Stimulated activated CD4-positive, alpha-beta T cell treated with anti-CD3 and anti-CD28 coated beads, Interleukin-1b, Interleukin-23, amount 100 ng/mL, for 1 hour (primary cell): Measurements from ENCODE around the gene RGS14.
"Not testable (repeated sequence)": the region's sequence is repeated elsewhere in the genome, so short reads cannot be mapped to it uniquely, and the experiment has no call there.

Experiments used
- DNase-seq, 2 donors: peaks; one replicate each; pipeline ENCODE4 v3.0.0-alpha.2; 2020; ENCODE audit warnings: low read depth in 2 of 2

RGS14 gene

GRCh38 chr5:177403792-177404640 is 46.3 kb downstream of the RGS14 start:
- peak; percentile 67 for DNase-seq

DNA sequence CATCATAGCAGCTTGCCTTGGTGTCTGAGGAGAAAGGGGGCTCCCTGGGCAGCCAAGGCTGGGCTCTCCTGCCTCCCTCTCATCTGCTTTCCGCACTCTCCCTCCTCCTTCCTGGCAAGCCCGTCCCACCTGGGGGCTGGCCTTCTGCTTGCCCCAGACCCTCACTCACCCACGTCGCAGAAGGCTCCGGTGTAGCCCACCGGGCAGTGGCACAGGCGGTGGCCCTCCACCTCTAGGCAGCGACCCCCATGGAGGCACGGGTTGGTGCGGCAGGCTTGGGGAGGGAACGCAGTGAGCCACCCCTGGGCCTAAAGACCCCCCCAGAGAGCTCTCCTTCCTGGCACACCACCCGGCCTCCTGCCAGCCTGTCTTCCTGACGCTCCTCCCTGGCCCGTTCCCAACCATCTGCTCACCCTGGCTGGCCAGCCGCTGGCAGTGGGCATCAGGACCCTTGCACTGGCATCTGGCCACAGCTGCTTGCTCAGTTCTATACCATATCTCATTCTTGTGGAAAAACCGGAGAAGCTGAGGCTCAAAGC is 47.0 kb downstream of the RGS14 start:
- DNase-seq = no peak

DNA sequence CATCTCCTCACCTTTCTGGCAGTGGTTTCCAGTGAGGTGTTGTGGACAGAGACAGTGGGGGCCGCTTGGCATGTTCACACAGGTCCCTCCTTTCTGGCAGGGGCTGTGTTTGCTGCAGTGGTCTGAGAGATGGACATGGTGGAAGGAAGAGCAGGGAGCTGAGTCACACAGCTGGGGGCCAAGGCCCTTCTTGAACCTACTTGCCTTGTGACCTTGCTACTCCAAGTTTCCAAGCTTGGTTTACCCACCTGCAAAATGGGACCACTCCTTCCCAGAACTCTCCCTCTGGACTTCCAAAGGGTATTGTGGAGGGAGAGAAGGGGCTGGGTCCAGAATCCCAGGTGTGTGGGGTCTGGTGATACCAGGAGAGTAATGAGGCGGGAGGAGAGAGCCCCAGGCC is 47.6 kb downstream of the RGS14 start:
- no peak for DNase-seq

DNA sequence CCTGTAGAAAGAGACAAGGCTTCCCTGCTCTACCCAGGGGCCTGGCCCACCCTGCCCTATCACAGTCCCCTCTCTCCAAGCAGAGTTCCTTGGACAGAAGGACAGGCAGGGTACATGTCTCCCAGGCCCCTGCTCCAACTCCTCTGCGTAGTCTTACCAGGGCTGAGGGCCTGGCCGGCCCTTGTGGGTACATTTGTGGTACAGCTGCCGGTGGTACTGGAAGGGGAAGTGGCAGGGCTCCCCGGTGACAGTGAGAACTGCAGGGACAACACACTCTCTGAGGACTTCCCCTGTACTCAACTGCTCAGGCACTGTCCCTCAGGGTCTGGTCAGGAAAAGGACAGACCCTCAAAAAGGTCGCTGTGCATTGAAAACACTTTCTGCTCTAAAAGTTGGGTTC is 48.1 kb downstream of the RGS14 start:
- DNase-seq = no peak

DNA sequence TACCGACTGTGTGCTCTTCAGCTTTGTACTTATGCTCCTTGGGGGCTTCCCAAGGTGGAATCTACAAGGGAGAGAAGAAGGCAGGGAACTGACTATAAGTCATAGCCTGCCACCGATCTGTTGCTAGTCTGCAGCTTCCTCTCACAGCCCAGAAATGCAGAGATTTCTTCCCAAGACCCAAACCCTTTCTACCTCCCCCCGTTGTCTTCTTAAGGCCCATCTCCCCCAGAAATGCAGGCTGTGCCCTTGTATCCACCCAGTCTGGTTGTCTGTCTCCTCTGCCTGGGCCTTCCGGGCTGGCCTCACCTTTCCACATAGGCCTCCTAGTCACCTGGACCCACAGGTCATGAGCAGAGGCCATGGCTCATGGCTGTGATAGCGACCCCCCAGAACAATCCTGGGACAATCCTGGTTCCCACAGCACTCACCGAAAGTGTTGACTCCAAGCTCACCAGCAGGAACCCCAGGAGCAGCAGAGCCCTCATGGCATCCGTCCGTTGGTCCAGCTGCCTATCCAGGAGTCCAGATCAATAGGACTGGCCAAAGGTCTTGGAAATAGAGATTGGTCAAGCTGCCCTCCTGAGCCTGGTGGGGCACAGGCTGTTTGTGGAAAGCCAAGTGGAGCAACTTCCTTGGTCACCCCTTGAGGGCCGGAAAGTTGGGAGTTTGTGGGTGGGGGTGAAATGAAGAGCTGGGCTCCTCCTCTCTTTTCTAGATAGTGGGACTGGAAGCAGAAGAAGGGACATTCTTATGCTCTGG is 51.5 kb downstream of the RGS14 start, which contains the start of gene F12:
Gene F12, minus strand, starts transcription at position 522 of the 759 bp plus-strand sequence. Its CDS starts 37 bp downstream, at position 485.
- no peak for DNase-seq

DNA sequence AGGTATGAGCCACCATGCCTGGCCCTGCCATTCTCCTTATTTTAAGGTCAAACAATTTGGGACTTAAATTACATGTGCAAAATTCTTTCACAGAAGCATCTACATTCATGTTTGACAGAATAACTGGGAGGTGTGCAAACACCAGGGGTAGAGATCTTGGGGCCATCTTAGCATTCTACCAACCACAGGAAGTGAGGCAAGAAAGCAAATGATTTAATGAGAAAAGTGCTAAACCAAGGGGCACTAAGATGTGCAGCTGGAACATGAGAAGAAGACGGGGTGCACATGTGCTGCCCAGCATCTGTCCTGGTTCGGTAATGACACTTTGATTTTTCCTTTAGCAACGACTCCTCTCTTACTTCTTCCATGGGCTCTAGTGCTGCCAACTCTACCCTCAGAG is 52.9 kb downstream of the RGS14 start:
- no peak for DNase-seq

DNA sequence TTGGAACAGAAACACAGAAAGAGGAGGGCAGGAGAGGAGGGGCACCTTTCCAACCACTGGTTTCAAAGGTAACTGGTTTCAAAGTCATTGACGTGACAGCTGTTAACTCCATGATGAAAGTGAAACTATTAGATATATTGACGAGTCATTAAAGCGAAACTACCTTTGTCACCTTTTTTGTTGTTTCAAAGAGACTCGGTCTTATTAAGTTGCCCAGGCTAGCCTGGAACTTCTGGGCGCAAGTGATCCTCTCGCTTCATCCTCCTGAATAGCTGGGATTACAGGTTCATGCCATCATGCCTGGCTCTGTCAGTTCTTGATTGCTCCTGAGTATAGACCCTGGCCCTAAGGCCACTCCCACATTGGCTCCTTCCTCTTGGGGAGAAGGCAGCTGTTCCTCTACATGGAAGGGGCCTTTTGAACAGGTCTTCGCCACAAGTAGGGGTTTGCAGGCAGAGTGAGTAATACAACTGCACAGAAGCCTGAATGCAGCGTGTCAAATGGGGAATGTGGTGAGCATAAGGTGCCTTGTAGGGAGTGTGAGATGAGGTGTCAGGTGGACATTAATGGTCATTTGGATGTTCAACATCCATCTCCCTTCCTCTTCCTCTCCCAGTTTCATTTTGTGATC is 55.0 kb downstream of the RGS14 start:
- DNase-seq = no peak

GRCh38 chr5:177414481-177414880 is 56.8 kb downstream of the RGS14 start:
- no peak for DNase-seq

DNA sequence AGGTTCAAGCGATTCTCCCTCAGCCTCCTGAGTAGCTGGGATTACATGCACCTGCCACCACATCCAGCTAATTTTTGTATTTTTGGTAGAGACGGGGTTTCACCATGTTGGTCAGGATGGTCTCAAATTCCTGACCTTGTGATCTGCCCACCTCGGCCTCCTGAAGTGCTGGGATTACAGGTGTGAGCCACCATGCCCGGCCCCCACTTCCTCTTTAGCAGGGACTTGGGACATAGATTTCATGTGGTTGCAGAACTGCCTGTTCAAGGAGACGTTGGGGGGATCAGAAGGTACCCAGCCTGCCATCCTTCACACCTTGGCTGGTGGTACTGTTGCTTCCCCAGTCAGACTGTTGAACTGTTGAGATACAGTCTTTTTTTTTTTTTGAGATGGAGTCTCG is 59.4 kb downstream of the RGS14 start:
- not testable (repeated sequence) for DNase-seq

GRCh38 chr5:177419046-177419445 is 61.3 kb downstream of the RGS14 start:
- no peak for DNase-seq

- DNase-seq = not testable (repeated sequence)
Observed at GRCh38 chr5:177420472-177420871, 62.7 kb downstream of the RGS14 start.

DNA sequence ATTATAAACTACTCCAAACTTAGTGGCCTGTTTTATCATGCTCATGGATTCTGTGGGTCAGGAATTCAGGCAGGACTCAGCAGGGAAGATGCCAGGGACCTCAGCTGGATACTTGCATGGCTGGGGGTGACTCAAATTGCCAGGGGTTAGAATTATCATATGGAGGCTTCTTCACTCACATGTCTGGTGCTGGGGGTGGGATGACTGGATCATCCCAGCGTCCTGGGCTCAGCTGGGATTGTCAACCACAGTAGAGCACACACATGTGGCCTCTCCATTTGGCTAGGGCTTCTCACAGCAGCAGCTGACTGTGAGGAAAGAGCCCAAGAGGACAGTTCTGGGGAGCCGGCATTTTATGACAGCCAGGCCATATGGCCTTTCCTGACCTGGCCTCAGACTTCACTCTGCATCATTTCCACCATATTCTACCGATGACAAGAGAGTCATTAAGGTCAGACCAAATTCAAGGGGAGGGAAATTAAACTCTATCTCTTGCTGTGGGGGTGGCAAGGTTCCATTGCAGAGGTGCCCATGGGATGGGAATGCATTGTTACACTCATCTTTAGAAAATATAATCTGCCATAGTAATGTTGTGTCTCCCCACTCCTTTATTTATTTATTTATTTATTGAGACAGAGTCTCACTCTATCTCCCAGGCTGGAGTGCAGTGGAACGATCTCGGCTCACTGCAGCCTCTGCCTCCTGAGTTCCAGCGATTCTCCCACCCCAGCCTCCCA is 63.5 kb downstream of the RGS14 start:
- no peak for DNase-seq
